ENCODE data around the gene SPNS2. TPM values are rescaled to one million over a fixed set of nuclear protein-coding genes. Genes with fewer than 3 reads are reported as not detected.

Gene SPNS2
- polyA plus RNA-seq, 1 donor (not counting 4 experiments of a cell fraction or from before 2014, with no cell fraction given) = 0.10 TPM

- no peaks in the 10 kb centered on the region for H3K27me3 ChIP-seq (ENCODE audit: control insufficient read depth, extremely low read depth, insufficient read depth, low read length)
- no peak overlapping the region for H2AFZ ChIP-seq (ENCODE audit: control insufficient read depth, low read length)
- dilution Hi-C loops (cut with MboI; ENCODE audit: extremely low pct_ligation_motif_present, low sequenced_read_pairs) = no loop called here
- no peak overlapping the region for H3K4me3 ChIP-seq (ENCODE audit: control insufficient read depth in 2 of 3, extremely low read depth in 1 of 3, insufficient read depth in 2 of 3, low read depth in 1 of 3, low read length in 3 of 3)
- H3K4me2 ChIP-seq (ENCODE audit: control insufficient read depth, extremely low read depth, insufficient read depth, low read depth, low read length) = no peak overlapping the region
- peaks cover 27% of the 10 kb centered on the region for H3K79me2 ChIP-seq (ENCODE audit: control insufficient read depth, insufficient read depth, low read length)
- H4K20me1 ChIP-seq (ENCODE audit: control insufficient read depth, extremely low read depth, insufficient read depth, low read length) = no peaks in the 10 kb centered on the region
- H3K36me3 ChIP-seq (ENCODE audit: control insufficient read depth in 2 of 2, extremely low read depth in 1 of 2, insufficient read depth in 2 of 2, low read length in 2 of 2) = peaks cover 9 to 20% of the 10 kb centered on the region in 2 experiments
- no peaks in the 10 kb centered on the region for H3K9me3 ChIP-seq (ENCODE audit: control insufficient read depth, low read depth, low read length)
- H3K27ac ChIP-seq (ENCODE audit: control insufficient read depth, insufficient read depth, low read length) = no peak overlapping the region
- no peak for DNase-seq (ENCODE audit: low read depth, low spot score)
- FAIRE-seq = no peak
- H3K9ac ChIP-seq (ENCODE audit: control insufficient read depth, extremely low read depth, insufficient read depth, low read length) = no peak overlapping the region
- no peak for TF ChIP-seq CTCF (optimal IDR thresholded peaks at IDR 0.05 in 1 of 3, IDR thresholded peaks at IDR 0.05 in 1 of 3, conservative IDR thresholded peaks at IDR 0.05 in 1 of 3; ENCODE audit: extremely low read depth in 1 of 3, insufficient read depth in 2 of 3, low read length in 3 of 3)
- no peak for TF ChIP-seq EZH2 (IDR thresholded peaks at IDR 0.05; ENCODE audit: low read length)
- no peaks in the 10 kb centered on the region for H3K9me1 ChIP-seq (ENCODE audit: control insufficient read depth, extremely low read depth, insufficient read depth, low read length)
- H3K4me1 ChIP-seq (ENCODE audit: control insufficient read depth, extremely low read depth, insufficient read depth, low read length) = peaks cover 18% of the 10 kb centered on the region
These were observed 58.3 kb downstream of the SPNS2 start for GRCh38 chr17:4556996-4557395.

GRCh38 chr17:4557626-4558346 lies 59.1 kb downstream of the SPNS2 start:
- DNase-seq (ENCODE audit: low read depth, low spot score) (no peak), FAIRE-seq (no peak)
- H3K9me3 ChIP-seq (ENCODE audit: control insufficient read depth, low read depth, low read length) = no peaks in the 10 kb centered on the region
- H2AFZ ChIP-seq (ENCODE audit: control insufficient read depth, low read length) = no peak overlapping the region
- no peaks in the 10 kb centered on the region for H3K9me1 ChIP-seq (ENCODE audit: control insufficient read depth, extremely low read depth, insufficient read depth, low read length)
- no peak overlapping the region for H3K4me2 ChIP-seq (ENCODE audit: control insufficient read depth, extremely low read depth, insufficient read depth, low read depth, low read length)
- H3K4me1 ChIP-seq (ENCODE audit: control insufficient read depth, extremely low read depth, insufficient read depth, low read length) = peaks cover 24% of the 10 kb centered on the region
- no peak overlapping the region for H3K9ac ChIP-seq (ENCODE audit: control insufficient read depth, extremely low read depth, insufficient read depth, low read length)
- H3K27me3 ChIP-seq (ENCODE audit: control insufficient read depth, extremely low read depth, insufficient read depth, low read length) = no peaks in the 10 kb centered on the region
- H3K79me2 ChIP-seq (ENCODE audit: control insufficient read depth, insufficient read depth, low read length) = peaks cover 22% of the 10 kb centered on the region
- H3K36me3 ChIP-seq (ENCODE audit: control insufficient read depth in 2 of 2, extremely low read depth in 1 of 2, insufficient read depth in 2 of 2, low read length in 2 of 2) = peaks cover 3 to 13% of the 10 kb centered on the region in 2 experiments
- TF ChIP-seq EZH2 (IDR thresholded peaks at IDR 0.05; ENCODE audit: low read length) = no peak
- no peak for TF ChIP-seq CTCF (optimal IDR thresholded peaks at IDR 0.05 in 1 of 3, IDR thresholded peaks at IDR 0.05 in 1 of 3, conservative IDR thresholded peaks at IDR 0.05 in 1 of 3; ENCODE audit: extremely low read depth in 1 of 3, insufficient read depth in 2 of 3, low read length in 3 of 3)
- dilution Hi-C loops (cut with MboI; ENCODE audit: extremely low pct_ligation_motif_present, low sequenced_read_pairs) = no loop called here
- H3K4me3 ChIP-seq (ENCODE audit: control insufficient read depth in 2 of 3, extremely low read depth in 1 of 3, insufficient read depth in 2 of 3, low read depth in 1 of 3, low read length in 3 of 3) = no peak overlapping the region
- H4K20me1 ChIP-seq (ENCODE audit: control insufficient read depth, extremely low read depth, insufficient read depth, low read length) = no peaks in the 10 kb centered on the region
- no peak overlapping the region for H3K27ac ChIP-seq (ENCODE audit: control insufficient read depth, insufficient read depth, low read length)
